Mammary epithelial cell (primary cell): Measurements from ENCODE around the gene CSMD2.

Experiments used
- CTCF ChIP-seq, 2 donors: IDR thresholded peaks in 1 of 2; conservative IDR thresholded peaks in 1 of 2; 2 replicates each; pipeline ENCODE4 v1.5.1; 2011 to 2012; ENCODE audit warnings: inconsistent platforms in 2 of 2, low read length in 2 of 2, mild to moderate bottlenecking in 2 of 2, control low read depth in 1 of 2, low read depth in 1 of 2; ENCODE audit not compliant: insufficient read depth in 1 of 2; ENCODE audit errors: extremely low read depth in 1 of 2
- EZH2 ChIP-seq: IDR thresholded peaks from 2 replicates; pipeline ENCODE4 v1.6.1; 2012; ENCODE audit warnings: low read length, inconsistent platforms, borderline replicate concordance

DNA sequence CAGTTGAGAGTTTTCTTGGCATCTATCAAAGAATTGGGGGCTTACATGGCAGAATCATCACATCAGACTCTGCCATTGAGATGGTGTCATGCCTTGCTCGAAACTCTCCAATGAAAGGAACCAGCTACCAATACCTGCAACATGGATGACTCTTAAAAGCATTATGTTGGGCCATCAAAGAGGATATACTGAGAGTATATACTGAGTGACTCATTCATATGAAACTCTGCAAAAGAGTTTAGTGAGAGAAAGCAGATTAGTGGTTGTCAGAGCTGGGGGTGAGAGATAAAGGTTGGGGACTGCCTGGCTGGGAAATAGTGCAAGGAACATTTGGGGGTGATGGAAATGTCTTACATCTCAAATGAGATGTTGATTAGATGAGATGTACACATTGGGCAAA is 315.8 kb downstream of the CSMD2 start:
- TF ChIP-seq CTCF (conservative IDR thresholded peaks at IDR 0.05 in 1 of 2, IDR thresholded peaks at IDR 0.05 in 1 of 2; ENCODE audit: extremely low read depth in 1 of 2, insufficient read depth in 1 of 2, low read depth in 1 of 2, low read length in 2 of 2), result no peak
- no peak for TF ChIP-seq EZH2
